ENCODE results near the gene EPHA7. TPM values are rescaled to one million over a fixed set of nuclear protein-coding genes. Genes with fewer than 3 reads are reported as not detected.

Gene EPHA7
- total and polyA plus RNA-seq, 2 experiments from 2014 or later: 6.9 to 19.2 TPM

DNA sequence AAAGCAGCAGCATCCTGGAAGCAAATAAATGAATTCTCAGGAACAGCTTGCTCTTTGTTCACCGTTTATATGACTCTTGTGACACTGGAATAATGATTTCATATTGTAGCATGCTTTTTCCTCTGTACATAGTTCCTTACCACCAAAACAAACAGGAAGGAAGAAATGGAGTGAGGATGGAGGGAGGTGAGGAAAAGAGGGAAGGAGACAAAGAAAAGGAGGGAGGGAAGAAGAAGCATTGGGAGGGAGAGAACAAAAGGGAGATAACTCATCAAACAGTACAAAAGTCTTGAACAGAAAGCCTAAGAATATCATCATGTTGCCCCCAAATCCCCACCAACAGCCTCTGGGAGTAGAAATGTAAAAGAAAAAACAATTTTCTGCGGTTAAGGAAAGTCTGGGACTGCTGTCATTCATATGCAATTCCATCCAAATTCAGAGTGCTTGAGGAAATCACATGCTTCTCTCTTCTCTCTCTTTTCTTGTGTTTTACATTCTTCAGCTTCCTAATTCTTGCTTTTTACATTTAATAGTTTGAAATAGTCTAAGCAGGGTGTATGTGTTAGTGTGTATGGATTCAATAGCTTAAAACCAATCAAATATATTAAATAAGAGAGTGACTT, 81.5 kb downstream of the EPHA7 start:
- no peaks in the 10 kb centered on the region for H4K20me1 ChIP-seq (ENCODE audit: insufficient read depth, poor library complexity, severe bottlenecking)
- H3K79me2 ChIP-seq: no peaks in the 10 kb centered on the region
- H3K9me2 ChIP-seq (replicated peaks; ENCODE audit: insufficient read depth): no peaks in the 10 kb centered on the region
- H3K4me2 ChIP-seq: no peak overlapping the region
- TF ChIP-seq EZH2 (IDR thresholded peaks at IDR 0.05; ENCODE audit: borderline replicate concordance) (no peak), EZH2phosphoT487 (IDR thresholded peaks at IDR 0.05; ENCODE audit: low read depth, severe bottlenecking, unreplicated experiment) (no peak)
- TF ChIP-seq, protein P1, sequence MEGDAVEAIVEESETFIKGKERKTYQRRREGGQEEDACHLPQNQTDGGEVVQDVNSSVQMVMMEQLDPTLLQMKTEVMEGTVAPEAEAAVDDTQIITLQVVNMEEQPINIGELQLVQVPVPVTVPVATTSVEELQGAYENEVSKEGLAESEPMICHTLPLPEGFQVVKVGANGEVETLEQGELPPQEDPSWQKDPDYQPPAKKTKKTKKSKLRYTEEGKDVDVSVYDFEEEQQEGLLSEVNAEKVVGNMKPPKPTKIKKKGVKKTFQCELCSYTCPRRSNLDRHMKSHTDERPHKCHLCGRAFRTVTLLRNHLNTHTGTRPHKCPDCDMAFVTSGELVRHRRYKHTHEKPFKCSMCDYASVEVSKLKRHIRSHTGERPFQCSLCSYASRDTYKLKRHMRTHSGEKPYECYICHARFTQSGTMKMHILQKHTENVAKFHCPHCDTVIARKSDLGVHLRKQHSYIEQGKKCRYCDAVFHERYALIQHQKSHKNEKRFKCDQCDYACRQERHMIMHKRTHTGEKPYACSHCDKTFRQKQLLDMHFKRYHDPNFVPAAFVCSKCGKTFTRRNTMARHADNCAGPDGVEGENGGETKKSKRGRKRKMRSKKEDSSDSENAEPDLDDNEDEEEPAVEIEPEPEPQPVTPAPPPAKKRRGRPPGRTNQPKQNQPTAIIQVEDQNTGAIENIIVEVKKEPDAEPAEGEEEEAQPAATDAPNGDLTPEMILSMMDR (IDR thresholded peaks at IDR 0.05; ENCODE audit: poor library complexity): no peak
- no peak overlapping the region for H2AFZ ChIP-seq
- no peaks in the 10 kb centered on the region for H3K9me3 ChIP-seq (ENCODE audit: low read depth)
- H3K27me3 ChIP-seq: no peaks in the 10 kb centered on the region
- no peaks in the 10 kb centered on the region for H3K36me3 ChIP-seq (replicated peaks; ENCODE audit: insufficient read depth, low read depth)
- H3K4me3 ChIP-seq: no peak overlapping the region
- no peaks in the 10 kb centered on the region for H3K4me1 ChIP-seq (ENCODE audit: insufficient read depth)
- H3K27ac ChIP-seq: no peak overlapping the region
- no peak for DNase-seq (ENCODE audit: low spot score)
- 61% methylated on average over 2 of the region's 2 CpGs for WGBS (ENCODE audit: low lambda C conversion rate, missing lambda C conversion rate)

DNA sequence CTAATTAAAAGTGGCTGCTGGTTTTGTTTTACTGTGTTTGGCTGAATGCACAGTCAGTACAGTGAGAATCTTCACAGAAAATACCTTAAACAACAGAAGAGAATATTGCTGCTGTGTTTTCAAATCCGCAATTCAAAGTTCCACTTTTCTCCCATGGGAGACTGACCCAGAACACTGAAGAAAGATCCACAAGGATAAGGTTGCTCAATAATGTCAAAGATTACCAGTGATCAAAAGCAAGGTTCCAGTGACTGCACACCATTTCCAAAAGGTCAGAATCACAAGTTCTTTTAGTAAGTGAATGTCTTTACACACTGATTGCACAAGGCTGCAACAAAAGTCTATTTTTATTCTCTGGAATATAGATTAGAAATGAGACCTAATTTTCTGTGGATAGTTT, 82.3 kb downstream of the EPHA7 start:
- Histone ChIP-seq H3K4me3 (no peak overlapping the region), H3K9me2 (replicated peaks; ENCODE audit: insufficient read depth) (no peaks in the 10 kb centered on the region), H3K27me3 (no peaks in the 10 kb centered on the region), H3K36me3 (replicated peaks; ENCODE audit: insufficient read depth, low read depth) (no peaks in the 10 kb centered on the region), H3K9me3 (ENCODE audit: low read depth) (no peaks in the 10 kb centered on the region), H4K20me1 (ENCODE audit: insufficient read depth, poor library complexity, severe bottlenecking) (no peaks in the 10 kb centered on the region), H3K4me2 (no peak overlapping the region), H3K79me2 (no peaks in the 10 kb centered on the region), H3K4me1 (ENCODE audit: insufficient read depth) (no peaks in the 10 kb centered on the region), H3K27ac (no peak overlapping the region), H2AFZ (no peak overlapping the region)
- no peak for TF ChIP-seq EZH2 (IDR thresholded peaks at IDR 0.05; ENCODE audit: borderline replicate concordance)
- TF ChIP-seq, protein P1 (IDR thresholded peaks at IDR 0.05; ENCODE audit: poor library complexity): no peak
- no peak for TF ChIP-seq EZH2phosphoT487 (IDR thresholded peaks at IDR 0.05; ENCODE audit: low read depth, severe bottlenecking, unreplicated experiment)
- WGBS (ENCODE audit: low lambda C conversion rate, missing lambda C conversion rate): 86% methylated on average over 1 of the region's 1 CpG
- DNase-seq (ENCODE audit: low spot score): no peak

DNA sequence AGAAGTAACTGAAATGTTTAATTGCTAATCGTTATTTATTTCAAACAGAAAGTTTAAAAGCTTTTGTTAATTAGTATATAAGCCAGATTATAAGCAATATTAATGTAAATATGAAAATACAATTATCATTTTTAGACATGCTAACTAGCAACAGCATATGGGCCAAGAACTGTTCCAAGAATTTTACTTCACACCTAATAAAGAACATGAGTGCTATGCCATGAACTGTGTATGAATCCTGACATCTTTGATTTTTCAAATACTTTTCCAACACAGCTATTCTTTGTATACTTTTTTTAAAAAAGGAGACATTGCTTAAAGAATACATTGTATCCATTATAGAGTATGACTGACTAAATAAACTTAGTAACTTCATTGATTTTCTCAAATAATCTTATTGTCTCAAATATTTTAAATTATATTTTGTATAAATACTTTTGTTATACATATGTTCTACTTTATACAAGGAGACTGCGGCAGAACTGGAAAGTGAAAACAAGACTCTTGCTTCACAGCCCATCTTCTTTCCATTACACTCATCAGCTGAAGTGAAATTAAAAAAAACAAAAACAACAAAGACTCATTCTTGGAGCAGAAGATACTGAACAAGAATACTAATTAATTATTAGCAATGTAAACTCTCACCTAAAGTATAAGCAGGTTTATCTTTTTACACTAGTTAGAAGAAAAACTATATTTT, 89.9 kb downstream of the EPHA7 start:
- H3K4me3 ChIP-seq: no peak overlapping the region
- no peaks in the 10 kb centered on the region for H4K20me1 ChIP-seq (ENCODE audit: insufficient read depth, poor library complexity, severe bottlenecking)
- no peaks in the 10 kb centered on the region for H3K79me2 ChIP-seq
- no peak for TF ChIP-seq EZH2 (IDR thresholded peaks at IDR 0.05; ENCODE audit: borderline replicate concordance)
- no peak for TF ChIP-seq EZH2phosphoT487 (IDR thresholded peaks at IDR 0.05; ENCODE audit: low read depth, severe bottlenecking, unreplicated experiment)
- TF ChIP-seq, protein P1 (IDR thresholded peaks at IDR 0.05; ENCODE audit: poor library complexity): no peak
- no peak overlapping the region for H3K27ac ChIP-seq
- 88% methylated on average over 2 of the region's 2 CpGs for WGBS (ENCODE audit: low lambda C conversion rate, missing lambda C conversion rate)
- H2AFZ ChIP-seq: no peak overlapping the region
- no peaks in the 10 kb centered on the region for H3K36me3 ChIP-seq (replicated peaks; ENCODE audit: insufficient read depth, low read depth)
- no peak overlapping the region for H3K4me2 ChIP-seq
- H3K9me3 ChIP-seq (ENCODE audit: low read depth): no peaks in the 10 kb centered on the region
- no peaks in the 10 kb centered on the region for H3K27me3 ChIP-seq
- no peak for DNase-seq (ENCODE audit: low spot score)
- no peaks in the 10 kb centered on the region for H3K9me2 ChIP-seq (replicated peaks; ENCODE audit: insufficient read depth)
- no peaks in the 10 kb centered on the region for H3K4me1 ChIP-seq (ENCODE audit: insufficient read depth)

Measured in hepatocyte (in vitro differentiated cells).